Activated T-helper 9 cell treated with anti-CD3 and anti-CD28 coated beads, Interleukin-2, amount 50 U/mL, for 16 hours (primary cell): ENCODE results near the gene GPR12.
"Not testable (repeated sequence)": the region's sequence is repeated elsewhere in the genome, so short reads cannot be mapped to it uniquely, and the experiment has no call there.

ENCODE experiments used
- DNase-seq: peaks from one replicate; pipeline ENCODE4 v3.0.0-alpha.2; 2020; ENCODE audit warnings: low read depth

The GPR12 gene

GRCh38 chr13:26747706-26748105 is 12.9 kb downstream of the GPR12 start:
- no peak for DNase-seq

GRCh38 chr13:26743971-26744370 is 16.6 kb downstream of the GPR12 start:
- no peak for DNase-seq

- DNase-seq = no peak
Observed at GRCh38 chr13:26742691-26743358, 17.8 kb downstream of the GPR12 start.

- no peak for DNase-seq
Observed at GRCh38 chr13:26735677-26736076, 24.9 kb downstream of the GPR12 start.

- DNase-seq = no peak
Observed at GRCh38 chr13:26727633-26728032, 33.0 kb downstream of the GPR12 start.

- DNase-seq = no peak
Observed at GRCh38 chr13:26727122-26727521, 33.5 kb downstream of the GPR12 start.

- no peak for DNase-seq
Observed at GRCh38 chr13:26726684-26727083, 33.9 kb downstream of the GPR12 start.

GRCh38 chr13:26723620-26724019 is 37.0 kb downstream of the GPR12 start:
- DNase-seq = not testable (repeated sequence)

GRCh38 chr13:26722321-26722720 is 38.3 kb downstream of the GPR12 start:
- DNase-seq = no peak

GRCh38 chr13:26721251-26722121 is 39.1 kb downstream of the GPR12 start:
- DNase-seq = peak; percentile 10

- DNase-seq = no peak
Observed at GRCh38 chr13:26719356-26719945, 41.1 kb downstream of the GPR12 start.

GRCh38 chr13:26718872-26719271 is 41.7 kb downstream of the GPR12 start:
- DNase-seq = no peak

- DNase-seq = no peak
Observed at GRCh38 chr13:26718146-26718545, 42.4 kb downstream of the GPR12 start.

- no peak for DNase-seq
Observed at GRCh38 chr13:26716984-26717383, 43.6 kb downstream of the GPR12 start.

- DNase-seq = no peak
Observed at GRCh38 chr13:26713341-26713740, 47.2 kb downstream of the GPR12 start.

- DNase-seq = no peak
Observed at GRCh38 chr13:26711211-26711610, 49.4 kb downstream of the GPR12 start.

GRCh38 chr13:26710166-26710565 is 50.4 kb downstream of the GPR12 start:
- DNase-seq = no peak

- DNase-seq = no peak
Observed at GRCh38 chr13:26709461-26709860, 51.1 kb downstream of the GPR12 start.

- DNase-seq = no peak
Observed at GRCh38 chr13:26708007-26708297, 52.6 kb downstream of the GPR12 start.

GRCh38 chr13:26707122-26708006 is 53.2 kb downstream of the GPR12 start:
- no peak for DNase-seq

- no peak for DNase-seq
Observed at GRCh38 chr13:26706381-26706780, 54.2 kb downstream of the GPR12 start.

- DNase-seq = no peak
Observed at GRCh38 chr13:26705536-26705935, 55.0 kb downstream of the GPR12 start.
